Nephron (organoid): Measurements from ENCODE around the gene TIAM1.

ENCODE experiments used
- H3K27ac Mint-ChIP-seq, 3 experiments: 2 replicates each; pipeline ENCODE4 v1.8.0; 2020; ENCODE audit warnings: mixed read lengths in 3 of 3, mild to moderate bottlenecking in 2 of 3, moderate library complexity in 1 of 3
- H3K27me3 Mint-ChIP-seq: 2 replicates; pipeline ENCODE4 v1.8.0; 2021; ENCODE audit warnings: low read depth, mild to moderate bottlenecking, moderate library complexity, mixed read lengths
- H3K36me3 Mint-ChIP-seq: 2 replicates; pipeline ENCODE4 v1.8.0; 2020; ENCODE audit warnings: low read depth, mixed read lengths
- H3K4me1 Mint-ChIP-seq: 2 replicates; pipeline ENCODE4 v1.8.0; 2020; ENCODE audit warnings: mixed read lengths
- H3K4me3 Mint-ChIP-seq, 3 experiments: 2 replicates each; pipeline ENCODE4 v1.8.0; 2020; ENCODE audit warnings: mild to moderate bottlenecking in 3 of 3, mixed read lengths in 3 of 3, moderate library complexity in 2 of 3
- H3K9me3 Mint-ChIP-seq: 2 replicates; pipeline ENCODE4 v1.8.0; 2020; ENCODE audit warnings: mixed read lengths
- TF ChIP-seq, protein P1 (sequence below), 3 experiments: fragments of 200-600 bp; sonication (generic); IDR thresholded peaks; one replicate each; pipeline ENCODE4 v1.5.0; 2021; ENCODE audit warnings: antibody characterized with exemption in 3 of 3; ENCODE audit not compliant: unreplicated experiment in 3 of 3

Gene TIAM1

GRCh38 chr21:31151156-31152045 is 192.7 kb downstream of the TIAM1 start:
- TF ChIP-seq, protein P1, sequence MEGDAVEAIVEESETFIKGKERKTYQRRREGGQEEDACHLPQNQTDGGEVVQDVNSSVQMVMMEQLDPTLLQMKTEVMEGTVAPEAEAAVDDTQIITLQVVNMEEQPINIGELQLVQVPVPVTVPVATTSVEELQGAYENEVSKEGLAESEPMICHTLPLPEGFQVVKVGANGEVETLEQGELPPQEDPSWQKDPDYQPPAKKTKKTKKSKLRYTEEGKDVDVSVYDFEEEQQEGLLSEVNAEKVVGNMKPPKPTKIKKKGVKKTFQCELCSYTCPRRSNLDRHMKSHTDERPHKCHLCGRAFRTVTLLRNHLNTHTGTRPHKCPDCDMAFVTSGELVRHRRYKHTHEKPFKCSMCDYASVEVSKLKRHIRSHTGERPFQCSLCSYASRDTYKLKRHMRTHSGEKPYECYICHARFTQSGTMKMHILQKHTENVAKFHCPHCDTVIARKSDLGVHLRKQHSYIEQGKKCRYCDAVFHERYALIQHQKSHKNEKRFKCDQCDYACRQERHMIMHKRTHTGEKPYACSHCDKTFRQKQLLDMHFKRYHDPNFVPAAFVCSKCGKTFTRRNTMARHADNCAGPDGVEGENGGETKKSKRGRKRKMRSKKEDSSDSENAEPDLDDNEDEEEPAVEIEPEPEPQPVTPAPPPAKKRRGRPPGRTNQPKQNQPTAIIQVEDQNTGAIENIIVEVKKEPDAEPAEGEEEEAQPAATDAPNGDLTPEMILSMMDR (IDR thresholded peaks at IDR 0.05; ENCODE audit: unreplicated experiment in 3 of 3): no peak
- Mint-ChIP-seq H3K4me3 (no peak overlapping the region), H3K4me1 (no peaks in the 10 kb centered on the region), H3K27me3 (peaks cover 6% of the 10 kb centered on the region), H3K36me3 (peaks cover 58% of the 10 kb centered on the region), H3K9me3 (peaks cover 3% of the 10 kb centered on the region), H3K27ac (no peak overlapping the region)

GRCh38 chr21:31145274-31145673 is 198.8 kb downstream of the TIAM1 start:
- TF ChIP-seq, protein P1 (IDR thresholded peaks at IDR 0.05; ENCODE audit: unreplicated experiment in 3 of 3): no peak

DNA sequence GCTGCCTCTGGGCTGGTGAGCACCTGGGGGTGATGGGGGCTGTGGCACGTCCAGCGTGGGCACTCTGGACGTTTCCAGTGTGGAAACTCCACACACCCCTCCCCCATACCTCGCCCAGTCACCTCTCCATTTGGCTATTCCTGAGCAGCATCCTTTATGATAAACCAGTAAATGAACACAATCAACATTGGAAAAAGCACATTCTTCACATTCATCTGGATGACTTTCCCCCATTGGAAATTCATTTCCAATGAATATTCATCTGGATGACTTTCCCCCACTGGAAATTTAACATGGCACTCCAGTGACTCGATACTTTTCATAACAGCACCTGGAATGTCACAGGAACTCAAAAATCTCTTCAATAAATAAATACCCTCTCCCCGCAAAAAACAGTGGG is 201.0 kb downstream of the TIAM1 start:
- Mint-ChIP-seq H3K36me3 (peaks cover 11% of the 10 kb centered on the region), H3K4me1 (peaks cover 4% of the 10 kb centered on the region), H3K27me3 (peaks cover 3% of the 10 kb centered on the region), H3K4me3 (no peak overlapping the region), H3K9me3 (no peaks in the 10 kb centered on the region), H3K27ac (no peak overlapping the region)
- TF ChIP-seq, protein P1 (IDR thresholded peaks at IDR 0.05; ENCODE audit: unreplicated experiment in 3 of 3): no peak

More at GRCh38 chr21:31145274-31145673, 198.8 kb downstream of the TIAM1 start:
- Mint-ChIP-seq H3K9me3 (no peaks in the 10 kb centered on the region), H3K4me3 (no peak overlapping the region), H3K36me3 (peaks cover 14% of the 10 kb centered on the region), H3K27me3 (peaks cover 3% of the 10 kb centered on the region), H3K4me1 (peaks cover 4% of the 10 kb centered on the region), H3K27ac (no peak overlapping the region)

DNA sequence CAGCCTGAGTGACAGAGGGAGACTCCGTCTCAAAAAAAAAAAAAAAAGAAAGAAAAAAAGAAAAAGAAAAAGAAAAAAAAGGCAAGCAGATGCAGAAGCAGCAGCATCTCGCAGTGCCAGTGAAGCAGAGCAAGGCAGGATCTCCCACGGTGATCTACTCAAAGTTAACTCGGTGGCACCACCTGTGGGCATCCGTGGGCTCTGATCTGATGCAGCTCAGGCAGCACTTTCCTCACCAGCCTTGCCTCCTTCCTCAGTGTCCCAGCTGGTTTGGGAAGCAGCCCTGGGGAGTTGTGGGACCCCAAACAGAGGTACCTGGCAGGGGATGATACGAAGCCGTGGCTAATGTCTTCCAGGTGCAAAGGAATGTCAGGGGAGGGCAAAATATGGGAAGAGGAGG is 201.5 kb downstream of the TIAM1 start:
- Mint-ChIP-seq H3K9me3 (no peaks in the 10 kb centered on the region), H3K27me3 (peaks cover 3% of the 10 kb centered on the region), H3K4me3 (no peak overlapping the region), H3K4me1 (peaks cover 4% of the 10 kb centered on the region), H3K27ac (no peak overlapping the region), H3K36me3 (peaks cover 10% of the 10 kb centered on the region)
- TF ChIP-seq, protein P1 (IDR thresholded peaks at IDR 0.05; ENCODE audit: unreplicated experiment in 3 of 3): no peak

DNA sequence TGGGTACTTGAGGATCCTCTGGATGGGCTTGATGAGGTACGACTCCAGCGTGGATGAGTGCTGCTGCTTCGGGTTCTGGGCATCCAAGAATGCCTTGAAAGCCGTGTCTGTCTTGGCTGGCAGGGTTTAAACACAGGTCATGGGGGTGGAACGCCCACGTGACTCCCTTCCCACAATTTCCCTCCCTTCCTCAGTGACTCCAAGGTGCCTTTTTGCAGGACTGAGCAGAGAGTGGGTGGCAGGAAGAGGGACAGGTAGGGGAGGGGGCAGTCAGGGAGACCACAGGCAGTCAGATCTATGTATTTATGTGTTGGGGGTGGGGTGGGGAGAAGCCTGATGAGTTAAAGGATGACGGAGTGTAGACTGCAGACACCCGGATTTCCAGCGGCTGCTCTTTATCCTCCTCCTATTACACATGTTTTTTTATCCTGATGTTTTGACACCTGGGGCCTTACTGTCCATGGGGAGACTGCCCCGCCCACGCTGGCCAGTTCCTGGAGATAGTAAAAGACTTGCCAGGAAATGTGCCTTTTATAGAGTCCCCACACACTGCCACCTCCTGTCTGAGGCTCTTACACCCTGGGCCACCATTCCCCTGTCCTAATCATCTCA is 202.6 kb downstream of the TIAM1 start:
- H3K27ac Mint-ChIP-seq: no peak overlapping the region
- peaks cover 4% of the 10 kb centered on the region for H3K4me1 Mint-ChIP-seq
- TF ChIP-seq, protein P1 (IDR thresholded peaks at IDR 0.05; ENCODE audit: unreplicated experiment in 3 of 3): no peak
- H3K36me3 Mint-ChIP-seq: peaks cover 16% of the 10 kb centered on the region
- no peak overlapping the region for H3K4me3 Mint-ChIP-seq
- peaks cover 3% of the 10 kb centered on the region for H3K27me3 Mint-ChIP-seq
- H3K9me3 Mint-ChIP-seq: no peaks in the 10 kb centered on the region
